ENCODE data around the gene ASCC1. TPM values are rescaled to one million over a fixed set of nuclear protein-coding genes. Genes with fewer than 3 reads are reported as not detected.

Gene ASCC1
- total and polyA plus RNA-seq, 2 donors (not counting 3 experiments of a cell fraction or from before 2014, with no cell fraction given) = 16.0 to 24.9 TPM

GRCh38 chr10:72145657-72146056 lies 70.4 kb downstream of the ASCC1 start:
- H4K20me1 ChIP-seq (replicated peaks; ENCODE audit: control insufficient read depth, extremely low read depth, insufficient read depth, low read length) = no peaks in the 10 kb centered on the region
- H3K4me1 ChIP-seq (ENCODE audit: control insufficient read depth, extremely low read depth, insufficient read depth, low read length) = no peaks in the 10 kb centered on the region
- no peak overlapping the region for H3K4me3 ChIP-seq (replicated peaks in 1 of 3; ENCODE audit: insufficient read depth in 1 of 3, low read depth in 1 of 3, low read length in 3 of 3)
- no peaks in the 10 kb centered on the region for H3K27me3 ChIP-seq (ENCODE audit: control insufficient read depth in 2 of 2, insufficient read depth in 2 of 2, low read length in 2 of 2)
- BruUV-seq (replicated peaks) = no TSS peak
- no peaks in the 10 kb centered on the region for H3K9me1 ChIP-seq (replicated peaks; ENCODE audit: control insufficient read depth, extremely low read depth, insufficient read depth, low read length)
- DNase-seq (ENCODE audit: low read depth, low spot score) (no peak), FAIRE-seq (no peak)
- H3K79me2 ChIP-seq (ENCODE audit: control insufficient read depth, insufficient read depth, low read length) = no peaks in the 10 kb centered on the region
- no peaks in the 10 kb centered on the region for H3K9me3 ChIP-seq (replicated peaks; ENCODE audit: control insufficient read depth, insufficient read depth, low read length)
- no peak for TF ChIP-seq EZH2 (IDR thresholded peaks at IDR 0.05; ENCODE audit: borderline replicate concordance, low read depth, low read length, severe bottlenecking)
- TF ChIP-seq, protein P1, sequence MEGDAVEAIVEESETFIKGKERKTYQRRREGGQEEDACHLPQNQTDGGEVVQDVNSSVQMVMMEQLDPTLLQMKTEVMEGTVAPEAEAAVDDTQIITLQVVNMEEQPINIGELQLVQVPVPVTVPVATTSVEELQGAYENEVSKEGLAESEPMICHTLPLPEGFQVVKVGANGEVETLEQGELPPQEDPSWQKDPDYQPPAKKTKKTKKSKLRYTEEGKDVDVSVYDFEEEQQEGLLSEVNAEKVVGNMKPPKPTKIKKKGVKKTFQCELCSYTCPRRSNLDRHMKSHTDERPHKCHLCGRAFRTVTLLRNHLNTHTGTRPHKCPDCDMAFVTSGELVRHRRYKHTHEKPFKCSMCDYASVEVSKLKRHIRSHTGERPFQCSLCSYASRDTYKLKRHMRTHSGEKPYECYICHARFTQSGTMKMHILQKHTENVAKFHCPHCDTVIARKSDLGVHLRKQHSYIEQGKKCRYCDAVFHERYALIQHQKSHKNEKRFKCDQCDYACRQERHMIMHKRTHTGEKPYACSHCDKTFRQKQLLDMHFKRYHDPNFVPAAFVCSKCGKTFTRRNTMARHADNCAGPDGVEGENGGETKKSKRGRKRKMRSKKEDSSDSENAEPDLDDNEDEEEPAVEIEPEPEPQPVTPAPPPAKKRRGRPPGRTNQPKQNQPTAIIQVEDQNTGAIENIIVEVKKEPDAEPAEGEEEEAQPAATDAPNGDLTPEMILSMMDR (IDR thresholded peaks at IDR 0.05; ENCODE audit: extremely low read depth in 1 of 2, insufficient read depth in 1 of 2, low read depth in 1 of 2, low read length in 2 of 2) = no peak
- TF ChIP-seq POLR2A (IDR thresholded peaks at IDR 0.05; ENCODE audit: low read depth, low read length) = no peak
- no peak for TF ChIP-seq FOS (IDR thresholded peaks at IDR 0.05; ENCODE audit: borderline replicate concordance, insufficient read depth, low read length)
- TF ChIP-seq MYC (IDR thresholded peaks at IDR 0.05; ENCODE audit: low read depth, low read length) = no peak
- no peak for TF ChIP-seq POLR2AphosphoS5 (IDR thresholded peaks at IDR 0.05; ENCODE audit: insufficient read depth, low read depth, low read length)
- TF ChIP-seq, protein P2, sequence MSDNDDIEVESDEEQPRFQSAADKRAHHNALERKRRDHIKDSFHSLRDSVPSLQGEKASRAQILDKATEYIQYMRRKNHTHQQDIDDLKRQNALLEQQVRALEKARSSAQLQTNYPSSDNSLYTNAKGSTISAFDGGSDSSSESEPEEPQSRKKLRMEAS (IDR thresholded peaks at IDR 0.05; ENCODE audit: insufficient read depth, insufficient read length) = no peak
- no peak for TF ChIP-seq GATA2 (IDR thresholded peaks at IDR 0.05; ENCODE audit: insufficient read depth, insufficient read length, low read depth, low read length)
- TF ChIP-seq JUN (IDR thresholded peaks at IDR 0.05; ENCODE audit: borderline replicate concordance, insufficient read depth, insufficient read length, low read depth) = no peak
- POLR2A ChIA-PET = no interaction called here
- no peak overlapping the region for H3K27ac ChIP-seq (ENCODE audit: insufficient read depth, low read depth, low read length)
- dilution Hi-C loops (cut with MboI; ENCODE audit: extremely low pct_ligation_motif_present, low sequenced_read_pairs) = no loop called here
- CTCF ChIA-PET = no interaction called here
- no peak overlapping the region for H3K9ac ChIP-seq (replicated peaks; ENCODE audit: extremely low read depth, insufficient read depth, low read length)
- intact Hi-C loops (cut with micrococcal nuclease) = no loop called here
- H2AFZ ChIP-seq (ENCODE audit: low read depth, low read length) = no peak overlapping the region
- H3K4me2 ChIP-seq (ENCODE audit: insufficient read depth, low read length) = no peak overlapping the region
- H3K36me3 ChIP-seq (ENCODE audit: control insufficient read depth in 2 of 2, extremely low read depth in 1 of 2, insufficient read depth in 2 of 2, low read length in 2 of 2) = no peaks in the 10 kb centered on the region
